Activated CD4-positive, alpha-beta memory T cell treated with anti-CD3 and anti-CD28 coated beads, Interleukin-2, amount 10 ng/mL, durations not matched to agents 7 days and 5 days (primary cell): ENCODE data around the gene HNRNPR. TPM values are rescaled to one million over a fixed set of nuclear protein-coding genes. Genes with fewer than 3 reads are reported as not detected.
"Not testable (repeated sequence)": the region's sequence is repeated elsewhere in the genome, so short reads cannot be mapped to it uniquely, and the experiment has no call there.

Experiments
- CTCF ChIA-PET: fragments of 350-600 bp; sonication (Branson Sonifier 250); formaldehyde crosslinking; loops from one replicate; lab custom pipeline; 2021; ENCODE audit warnings: antibody characterized with exemption, inconsistent platforms; lab: Charles Lee
- POLR2A ChIA-PET: fragments of 350-600 bp; sonication (Branson Sonifier 250); formaldehyde crosslinking; loops from one replicate; lab custom pipeline; 2021; ENCODE audit warnings: antibody characterized with exemption; lab: Charles Lee
- DNase-seq: peaks from one replicate; pipeline ENCODE4 v3.0.0-alpha.2; 2020
- H3K27ac Mint-ChIP-seq: one replicate; pipeline ENCODE4 v1.8.0; 2021; ENCODE audit warnings: mild to moderate bottlenecking, mixed read lengths
- H3K27me3 Mint-ChIP-seq: one replicate; pipeline ENCODE4 v1.8.0; 2021; ENCODE audit warnings: mixed read lengths
- H3K36me3 Mint-ChIP-seq: one replicate; pipeline ENCODE4 v1.8.0; 2021; ENCODE audit warnings: low read depth, mixed read lengths
- H3K4me1 Mint-ChIP-seq: one replicate; pipeline ENCODE4 v1.8.0; 2021; ENCODE audit warnings: mixed read lengths
- H3K4me3 Mint-ChIP-seq: one replicate; pipeline ENCODE4 v1.8.0; 2021; ENCODE audit warnings: mild to moderate bottlenecking, mixed read lengths
- H3K9me3 Mint-ChIP-seq: one replicate; pipeline ENCODE4 v1.8.0; 2021; ENCODE audit warnings: mixed read lengths
- total RNA-seq, 2 experiments: library from RNA; stranded (reverse); gene quantifications; one replicate each; pipeline ENCODE4 v1.2.3, GENCODE V29; 2021

Gene HNRNPR
- total RNA-seq, 2 experiments from 2014 or later: 175 to 179 TPM

DNA sequence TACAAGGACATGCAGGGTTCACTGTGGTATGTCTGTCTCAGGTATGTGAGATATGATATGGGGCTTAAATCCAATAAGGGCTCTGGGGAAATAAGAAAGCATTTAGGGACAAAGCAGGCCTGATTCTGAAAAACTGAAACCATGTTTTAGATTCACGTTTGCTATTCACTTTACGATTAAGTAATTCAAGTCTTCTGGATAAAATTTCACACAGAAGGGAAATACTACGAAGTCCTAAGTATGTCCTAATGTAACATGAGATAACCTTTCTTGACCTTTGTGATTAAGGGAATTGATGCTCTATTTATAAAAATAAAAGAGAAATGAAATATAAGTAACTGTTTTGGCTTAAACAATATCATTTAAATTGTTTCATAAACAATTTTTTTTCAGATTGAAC, 55.4 kb downstream of the HNRNPR start:
- ChIA-PET POLR2A (no interaction called here), CTCF (no interaction called here)
- Mint-ChIP-seq H3K36me3 (peaks cover 32% of the 10 kb centered on the region), H3K4me1 (no peaks in the 10 kb centered on the region), H3K27me3 (no peaks in the 10 kb centered on the region), H3K27ac (no peak overlapping the region), H3K9me3 (no peaks in the 10 kb centered on the region), H3K4me3 (no peak overlapping the region)
- DNase-seq: no peak

DNA sequence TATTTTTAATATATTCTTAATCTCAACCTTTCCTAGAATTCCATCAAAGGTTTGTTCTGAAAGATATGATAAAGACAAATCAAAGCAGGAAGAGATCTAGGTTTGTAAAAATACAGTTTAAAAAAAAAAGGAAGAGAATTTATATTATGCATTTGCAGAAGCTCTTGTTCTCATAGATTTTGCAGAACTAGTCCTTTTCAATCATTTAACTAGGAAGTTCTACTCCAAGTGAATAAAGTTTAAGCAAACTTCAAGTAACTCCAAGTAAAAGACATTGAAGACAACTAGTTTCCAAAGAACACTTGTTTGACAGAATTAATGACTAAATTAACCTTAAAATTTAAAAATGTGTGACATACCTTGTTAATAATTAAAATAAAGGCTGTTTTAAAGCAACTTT, 55.9 kb downstream of the HNRNPR start:
- Mint-ChIP-seq H3K36me3 (peaks cover 34% of the 10 kb centered on the region), H3K4me1 (no peaks in the 10 kb centered on the region), H3K9me3 (no peaks in the 10 kb centered on the region), H3K4me3 (no peak overlapping the region), H3K27ac (no peak overlapping the region), H3K27me3 (no peaks in the 10 kb centered on the region)
- no peak for DNase-seq
- ChIA-PET CTCF (no interaction called here), POLR2A (no interaction called here)

DNA sequence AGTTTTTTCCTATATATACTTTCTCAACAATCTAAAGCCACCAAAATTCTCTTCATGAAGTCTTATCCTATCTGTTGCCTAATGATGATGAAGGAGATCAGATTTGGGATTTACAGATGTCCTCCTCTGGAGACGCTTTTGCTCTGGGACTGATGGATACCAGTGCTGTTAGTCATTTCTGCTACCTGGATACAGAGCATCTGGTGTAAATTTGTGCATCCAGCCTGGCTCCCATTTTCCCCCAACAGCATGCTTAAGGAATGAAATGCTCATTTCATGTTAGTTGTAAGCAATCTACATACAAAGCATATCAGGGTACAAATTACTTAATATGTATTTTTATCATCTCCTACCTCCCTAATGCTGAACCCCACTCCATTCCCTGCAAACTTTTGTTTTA, 57.7 kb downstream of the HNRNPR start:
- Mint-ChIP-seq H3K9me3 (no peaks in the 10 kb centered on the region), H3K27ac (no peak overlapping the region), H3K4me3 (no peak overlapping the region), H3K36me3 (peaks cover 41% of the 10 kb centered on the region), H3K27me3 (no peaks in the 10 kb centered on the region), H3K4me1 (no peaks in the 10 kb centered on the region)
- ChIA-PET CTCF (no interaction called here), POLR2A (no interaction called here)
- DNase-seq: no peak

DNA sequence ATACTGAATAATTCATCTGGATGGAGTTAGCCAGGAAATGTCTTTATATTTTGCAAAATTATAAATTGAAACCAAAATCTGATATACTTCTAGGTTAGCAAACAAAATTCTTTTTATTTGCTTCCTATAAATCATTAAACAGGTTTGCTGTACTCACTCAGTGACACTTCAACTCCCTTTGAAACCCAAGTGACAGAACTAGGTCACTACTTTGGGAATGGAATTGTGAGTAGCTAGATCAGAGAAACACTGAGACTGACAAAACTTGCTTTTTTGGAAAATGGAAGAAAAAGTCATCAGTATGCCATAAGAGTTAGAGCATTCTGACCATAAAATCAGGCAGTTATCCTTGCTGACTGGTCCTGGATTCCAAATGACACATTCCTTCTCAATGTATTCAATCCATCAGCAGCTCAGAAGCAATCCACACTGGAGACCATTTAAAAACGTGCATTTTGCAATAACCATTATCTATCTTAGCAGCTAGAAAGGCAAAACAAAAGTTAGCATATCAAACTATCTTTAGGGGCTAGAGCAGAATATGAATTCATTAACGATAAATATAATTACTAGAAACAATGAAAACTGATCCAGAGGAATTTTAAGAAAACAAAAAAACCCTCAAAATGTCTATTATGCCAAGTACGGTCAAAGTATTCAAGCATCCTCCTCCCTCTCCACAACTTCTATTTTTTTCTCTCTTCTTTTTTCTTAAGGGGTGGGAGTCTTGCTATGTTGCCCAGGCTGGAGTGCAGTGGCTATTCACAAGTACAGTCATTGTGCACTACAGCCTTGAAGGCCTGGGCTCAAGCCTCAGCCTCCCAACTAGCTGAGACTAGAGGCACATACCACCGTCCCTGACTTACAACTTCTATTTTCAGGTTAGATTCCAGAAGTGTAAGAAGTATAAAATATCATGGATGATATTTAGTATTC, 60.1 kb downstream of the HNRNPR start:
- ChIA-PET CTCF (no interaction called here), POLR2A (no interaction called here)
- no peak for DNase-seq
- Mint-ChIP-seq H3K27me3 (no peaks in the 10 kb centered on the region), H3K36me3 (peaks cover 56% of the 10 kb centered on the region), H3K4me1 (no peaks in the 10 kb centered on the region), H3K27ac (no peak overlapping the region), H3K4me3 (no peak overlapping the region), H3K9me3 (no peaks in the 10 kb centered on the region)

DNA sequence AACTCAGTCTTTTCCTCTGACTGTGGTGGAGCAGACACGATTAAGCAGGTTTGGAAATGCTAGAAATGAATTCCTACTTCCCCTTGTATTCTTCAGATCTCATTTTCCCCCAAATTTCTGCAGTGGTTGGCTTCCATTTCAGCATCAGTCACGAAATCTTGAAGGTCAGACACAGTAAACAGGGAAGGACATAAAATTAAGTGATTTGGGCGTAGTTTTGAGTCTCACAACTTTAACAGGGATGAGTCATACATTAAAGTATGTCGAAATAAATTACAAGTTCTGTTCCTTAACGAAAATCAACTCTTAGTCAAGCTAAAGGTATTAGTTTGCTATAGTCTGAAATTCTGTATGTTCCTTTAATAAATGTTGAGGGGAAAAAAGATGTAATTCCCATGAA, 61.1 kb downstream of the HNRNPR start:
- no peaks in the 10 kb centered on the region for H3K27me3 Mint-ChIP-seq
- POLR2A ChIA-PET: no interaction called here
- no peaks in the 10 kb centered on the region for H3K4me1 Mint-ChIP-seq
- CTCF ChIA-PET: no interaction called here
- H3K9me3 Mint-ChIP-seq: no peaks in the 10 kb centered on the region
- H3K4me3 Mint-ChIP-seq: no peak overlapping the region
- no peak for DNase-seq
- no peak overlapping the region for H3K27ac Mint-ChIP-seq
- H3K36me3 Mint-ChIP-seq: peaks cover 52% of the 10 kb centered on the region

DNA sequence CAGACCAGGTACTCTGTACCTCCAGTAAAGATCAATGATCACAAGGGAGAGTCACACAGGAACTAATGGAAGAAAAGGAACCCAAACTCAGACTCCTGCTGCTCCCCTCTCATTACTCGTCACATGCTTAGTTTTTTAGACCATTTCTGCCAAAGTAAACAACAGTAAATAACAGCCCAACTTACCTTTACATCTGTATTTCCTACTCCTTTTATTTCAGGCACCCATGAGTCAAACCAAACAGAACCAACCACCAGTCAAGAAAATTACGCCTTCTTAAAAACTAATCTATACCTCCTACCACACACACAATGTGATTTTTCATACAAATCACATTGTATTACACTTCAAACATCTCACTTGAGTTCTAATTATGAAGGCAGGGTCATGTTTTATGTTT, 65.4 kb downstream of the HNRNPR start:
- DNase-seq: no peak
- Mint-ChIP-seq H3K36me3 (peaks cover 31% of the 10 kb centered on the region), H3K4me1 (no peaks in the 10 kb centered on the region), H3K4me3 (no peak overlapping the region), H3K27me3 (peaks cover 17% of the 10 kb centered on the region), H3K9me3 (no peaks in the 10 kb centered on the region), H3K27ac (no peak overlapping the region)
- ChIA-PET POLR2A (no interaction called here), CTCF (no interaction called here)

DNA sequence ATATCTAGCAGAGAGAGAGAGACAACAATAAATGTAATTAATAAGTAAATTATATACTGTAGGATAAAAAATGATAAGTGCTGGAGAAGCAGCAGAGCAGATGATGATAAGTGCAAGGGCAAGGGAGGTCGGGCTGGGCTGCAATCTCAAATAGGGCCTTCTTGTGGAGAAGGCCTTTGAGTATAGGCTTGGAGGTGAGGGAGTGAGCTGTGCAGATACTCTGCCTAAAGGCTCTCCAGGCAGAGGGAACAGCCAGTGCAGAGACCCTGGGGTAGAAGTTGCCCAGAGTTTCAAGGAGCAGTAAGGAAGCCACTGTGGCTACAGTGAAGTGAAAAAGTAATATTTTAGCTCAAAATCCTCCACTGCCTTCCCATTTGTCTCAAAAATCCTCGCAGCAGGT, 67.6 kb downstream of the HNRNPR start:
- CTCF ChIA-PET: no interaction called here
- POLR2A ChIA-PET: no interaction called here
- H3K9me3 Mint-ChIP-seq: no peaks in the 10 kb centered on the region
- peaks cover 19% of the 10 kb centered on the region for H3K36me3 Mint-ChIP-seq
- no peak overlapping the region for H3K4me3 Mint-ChIP-seq
- H3K27me3 Mint-ChIP-seq: peaks cover 21% of the 10 kb centered on the region
- H3K27ac Mint-ChIP-seq: no peak overlapping the region
- no peaks in the 10 kb centered on the region for H3K4me1 Mint-ChIP-seq
- no peak for DNase-seq

DNA sequence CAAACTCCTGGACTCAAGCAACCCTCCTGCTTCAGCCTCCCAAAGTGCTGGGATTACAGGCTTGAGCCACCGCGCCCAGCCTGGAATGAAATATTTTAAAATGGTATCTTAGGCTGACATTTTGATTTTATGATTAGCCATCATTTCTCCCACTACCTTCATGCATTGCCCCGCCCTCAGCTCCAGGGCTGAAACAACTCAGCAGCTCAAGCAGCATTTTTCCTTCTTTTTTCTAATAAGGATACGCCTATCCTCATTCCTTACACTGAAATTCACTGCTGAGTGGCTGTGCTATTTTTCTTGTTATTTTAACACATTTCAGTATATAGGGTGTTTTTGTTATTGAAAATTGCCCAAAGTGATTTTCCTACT, 70.0 kb downstream of the HNRNPR start:
- Mint-ChIP-seq H3K4me1 (no peaks in the 10 kb centered on the region), H3K9me3 (no peaks in the 10 kb centered on the region), H3K36me3 (peaks cover 1% of the 10 kb centered on the region), H3K4me3 (no peak overlapping the region), H3K27me3 (peaks cover 25% of the 10 kb centered on the region), H3K27ac (no peak overlapping the region)
- CTCF ChIA-PET: no interaction called here
- no peak for DNase-seq
- POLR2A ChIA-PET: no interaction called here

DNA sequence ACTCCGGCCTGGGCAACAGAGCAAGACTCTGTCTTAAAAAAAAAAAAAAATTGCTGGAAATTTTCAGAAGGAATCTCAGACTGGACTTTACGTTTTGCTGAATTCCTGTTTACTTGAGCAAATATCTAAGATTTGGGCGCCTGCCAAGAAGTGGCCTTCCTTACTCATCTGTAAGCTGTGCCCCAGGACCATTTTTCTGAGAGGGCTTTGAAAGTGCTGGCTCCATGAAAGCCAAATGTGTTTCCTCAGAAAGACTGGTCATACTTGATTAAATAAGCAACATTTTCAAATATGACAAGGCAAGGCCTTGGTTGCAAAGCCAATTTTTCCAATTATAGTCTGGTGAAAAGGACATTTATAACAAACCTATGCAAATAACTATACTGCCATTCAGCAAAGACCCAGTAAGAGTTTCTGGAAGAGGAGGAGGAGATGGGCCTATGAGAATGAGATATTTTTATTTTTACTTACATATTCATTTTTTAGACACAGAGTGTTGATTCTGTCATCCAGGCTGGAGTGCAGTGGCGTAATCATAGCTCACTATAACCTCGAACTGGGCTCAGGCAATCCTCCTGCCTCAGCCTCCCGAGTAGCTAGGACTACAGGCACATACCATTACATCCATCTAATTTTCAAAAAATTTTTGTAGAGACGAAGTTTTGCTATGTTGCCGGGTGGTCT, 70.5 kb downstream of the HNRNPR start:
- CTCF ChIA-PET: no interaction called here
- Mint-ChIP-seq H3K4me3 (no peak overlapping the region), H3K9me3 (no peaks in the 10 kb centered on the region), H3K27ac (no peak overlapping the region), H3K4me1 (no peaks in the 10 kb centered on the region), H3K27me3 (peaks cover 27% of the 10 kb centered on the region), H3K36me3 (no peaks in the 10 kb centered on the region)
- POLR2A ChIA-PET: no interaction called here
- DNase-seq: no peak

DNA sequence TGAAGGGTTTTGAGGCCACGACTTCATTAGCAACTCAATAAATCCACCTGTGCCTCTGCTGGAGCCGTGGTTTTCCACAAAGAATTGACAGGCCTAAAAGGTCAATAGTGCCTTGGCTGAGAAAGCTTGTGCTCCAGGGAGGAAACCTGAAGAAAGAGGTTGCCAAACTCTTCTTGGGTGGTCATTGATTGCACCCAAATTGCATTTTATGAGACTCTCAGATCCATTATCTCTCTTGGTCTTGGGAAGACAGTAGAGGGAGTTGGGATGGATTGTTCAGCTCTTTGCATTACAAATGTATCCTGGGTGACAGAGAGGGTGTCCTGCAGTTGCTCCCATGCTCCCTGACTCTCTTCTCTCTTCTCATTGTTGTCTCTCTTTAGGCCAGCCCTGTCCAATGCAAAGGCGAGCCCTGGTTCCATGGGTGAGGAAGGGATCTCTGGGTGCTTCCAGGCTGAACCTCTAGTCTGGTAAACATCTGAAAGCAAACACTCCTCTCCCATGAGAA, 80.7 kb downstream of the HNRNPR start:
- Mint-ChIP-seq H3K9me3 (no peaks in the 10 kb centered on the region), H3K4me3 (no peak overlapping the region), H3K27ac (no peak overlapping the region), H3K27me3 (no peaks in the 10 kb centered on the region), H3K36me3 (no peaks in the 10 kb centered on the region), H3K4me1 (no peaks in the 10 kb centered on the region)
- DNase-seq: no peak
- ChIA-PET CTCF (no interaction called here), POLR2A (no interaction called here)

DNA sequence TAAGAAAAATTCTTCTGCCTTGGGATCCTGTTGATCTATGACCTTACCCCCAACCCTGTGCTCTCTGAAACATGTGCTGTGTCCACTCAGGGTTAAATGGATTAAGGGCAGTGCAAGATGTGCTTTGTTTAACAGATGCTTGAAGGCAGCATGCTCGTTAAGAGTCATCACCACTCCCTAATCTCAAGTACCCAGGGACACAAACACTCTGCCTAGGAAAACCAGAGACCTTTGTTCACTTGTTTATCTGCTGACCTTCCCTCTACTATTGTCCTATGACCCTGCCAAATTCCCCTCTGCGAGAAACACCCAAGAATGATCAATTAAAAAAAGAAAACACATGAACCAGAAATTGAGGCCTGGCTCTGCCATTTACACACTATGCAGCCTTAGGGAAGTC, 86.0 kb downstream of the HNRNPR start:
- H3K36me3 Mint-ChIP-seq, H3K27me3 Mint-ChIP-seq, CTCF ChIA-PET, H3K4me3 Mint-ChIP-seq, DNase-seq, H3K9me3 Mint-ChIP-seq, H3K4me1 Mint-ChIP-seq, H3K27ac Mint-ChIP-seq, POLR2A ChIA-PET: not testable (repeated sequence)

DNA sequence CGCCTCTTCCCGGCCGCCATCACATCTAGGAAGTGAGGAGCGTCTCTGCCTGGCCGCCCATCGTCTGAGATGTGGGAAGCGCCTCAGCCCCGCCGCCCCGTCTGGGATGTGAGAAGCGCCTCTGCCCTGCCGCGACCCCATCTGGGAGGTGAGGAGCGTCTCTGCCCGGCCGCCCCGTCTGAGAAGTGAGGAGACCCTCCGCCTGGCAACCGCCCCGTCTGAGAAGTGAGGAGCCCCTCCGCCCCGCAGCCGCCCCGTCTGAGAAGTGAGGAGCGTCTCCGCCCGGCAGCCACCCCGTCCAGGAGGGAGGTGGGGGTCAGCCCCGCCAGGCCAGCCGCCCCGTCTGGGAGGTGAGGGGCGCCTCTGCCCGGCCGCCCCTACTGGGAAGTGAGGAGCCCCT, 86.7 kb downstream of the HNRNPR start:
- H3K4me3 Mint-ChIP-seq, H3K27me3 Mint-ChIP-seq, DNase-seq, H3K27ac Mint-ChIP-seq, POLR2A ChIA-PET, H3K9me3 Mint-ChIP-seq, CTCF ChIA-PET, H3K36me3 Mint-ChIP-seq, H3K4me1 Mint-ChIP-seq: not testable (repeated sequence)
